HepG2 (cell line): Measurements from ENCODE around the gene MYOT. TPM values are rescaled to one million over a fixed set of nuclear protein-coding genes. Genes with fewer than 3 reads are reported as not detected.

Source experiments
- CHCHD3 ChIP-seq: sonication (generic); formaldehyde crosslinking; IDR thresholded peaks from 2 replicates; pipeline ENCODE4 v1.8.0; 2022; ENCODE audit warnings: mild to moderate bottlenecking, missing genetic modification reagents, moderate library complexity
- CHD4 ChIP-seq: fragments of 200-600 bp; sonication (generic); IDR thresholded peaks from 2 replicates; pipeline ENCODE4 v1.7.0; 2017; ENCODE audit warnings: mild to moderate bottlenecking, low read length, borderline replicate concordance
- GATA4 ChIP-seq: sonication (generic); IDR thresholded peaks from 2 replicates; pipeline ENCODE4 v1.6.1; 2016; ENCODE audit warnings: antibody characterized with exemption, low read depth, borderline replicate concordance
- GLI4 ChIP-seq: sonication (generic); formaldehyde crosslinking; IDR thresholded peaks from 2 replicates; pipeline ENCODE4 v1.5.1; 2020; ENCODE audit warnings: missing genetic modification reagents, mild to moderate bottlenecking, moderate library complexity, borderline replicate concordance
- HOXA9 ChIP-seq: sonication (generic); formaldehyde crosslinking; IDR thresholded peaks from 2 replicates; pipeline ENCODE4 v1.8.1; 2022; ENCODE audit warnings: missing genetic modification reagents, mild to moderate bottlenecking, moderate library complexity, borderline replicate concordance
- IKZF4 ChIP-seq: sonication (generic); formaldehyde crosslinking; IDR thresholded peaks from 2 replicates; pipeline ENCODE4 v1.5.1; 2020; ENCODE audit warnings: borderline replicate concordance, mild to moderate bottlenecking, low read depth, missing genetic modification reagents; ENCODE audit errors: not compliant biosample characterization
- MED1 ChIP-seq: sonication (generic); formaldehyde crosslinking; IDR thresholded peaks from 2 replicates; pipeline ENCODE4 v1.4.0; 2020; ENCODE audit warnings: missing genetic modification reagents
- MIXL1 ChIP-seq: IDR thresholded peaks from 2 replicates; pipeline ENCODE4 v1.6.1; 2016
- NR2F6 ChIP-seq, 2 experiments: IDR thresholded peaks; 2 replicates each; pipeline ENCODE4 v1.6.1; 2016; ENCODE audit warnings: antibody characterized with exemption in 1 of 2, mild to moderate bottlenecking in 1 of 2
- NR3C1 ChIP-seq: sonication (generic); formaldehyde crosslinking; IDR thresholded peaks from 2 replicates; pipeline ENCODE4 v1.4.0; 2020; ENCODE audit warnings: missing genetic modification reagents
- PHF20 ChIP-seq: sonication (generic); formaldehyde crosslinking; IDR thresholded peaks from 2 replicates; pipeline ENCODE4 v1.5.0; 2020; ENCODE audit warnings: mild to moderate bottlenecking, missing genetic modification reagents
- THAP11 ChIP-seq: IDR thresholded peaks from 2 replicates; pipeline ENCODE4 v1.6.1; 2016; ENCODE audit warnings: missing biosample characterization, missing genetic modification reagents
- TSC22D2 ChIP-seq: sonication (generic); formaldehyde crosslinking; IDR thresholded peaks from 2 replicates; pipeline ENCODE4 v1.5.1; 2020; ENCODE audit warnings: missing genetic modification reagents, mild to moderate bottlenecking, borderline replicate concordance
- ZNF510 ChIP-seq: sonication (generic); formaldehyde crosslinking; IDR thresholded peaks from 2 replicates; pipeline ENCODE4 v1.4.0; 2020; ENCODE audit warnings: low read depth, mild to moderate bottlenecking, missing genetic modification reagents
- ZNF543 ChIP-seq: sonication (generic); formaldehyde crosslinking; IDR thresholded peaks from 2 replicates; pipeline ENCODE4 v1.4.0; 2020; ENCODE audit warnings: mild to moderate bottlenecking, missing genetic modification reagents
- ZNF550 ChIP-seq: sonication (generic); formaldehyde crosslinking; IDR thresholded peaks from 2 replicates; pipeline ENCODE4 v1.4.0; 2020; ENCODE audit warnings: mild to moderate bottlenecking, missing genetic modification reagents, borderline replicate concordance
- ZNF572 ChIP-seq: sonication (generic); formaldehyde crosslinking; IDR thresholded peaks from 2 replicates; pipeline ENCODE4 v1.5.1; 2020; ENCODE audit warnings: mild to moderate bottlenecking, missing genetic modification reagents
- ZZZ3 ChIP-seq: sonication (generic); formaldehyde crosslinking; IDR thresholded peaks from 2 replicates; pipeline ENCODE4 v1.4.0; 2020; ENCODE audit warnings: missing genetic modification reagents, mild to moderate bottlenecking, borderline replicate concordance
- polyA plus RNA-seq, 8 experiments: library from polyadenylated mRNA; depleted of rRNA in 3 of 8; stranded (reverse) in 7 of 8; unstranded in 1 of 8; fragments of >200 nt; fragmentation: Illumina TruSeq in 4 of 8; extraction: Trizol in 4 of 8; gene quantifications; 2 replicates each; pipeline versions ENCODE4 v1.2.1 to v1.2.3, GENCODE V29; 2011 to 2016; ENCODE audit warnings: low read depth in 4 of 8, missing spikeins in 1 of 8, mixed read lengths in 1 of 8; ENCODE audit not compliant: insufficient read depth in 1 of 8
- total RNA-seq, 5 experiments: library from RNA; depleted of rRNA; stranded (reverse); fragments of >200 nt; fragmentation: Illumina TruSeq; extraction: Trizol; gene quantifications; 2 replicates each; pipeline ENCODE4 v1.2.3, GENCODE V29; 2016; ENCODE audit warnings: low read depth in 1 of 5
- TF ChIP-seq, protein P1 (sequence below): sonication (generic); formaldehyde crosslinking; IDR thresholded peaks from 2 replicates; pipeline ENCODE4 v1.5.1; 2020; ENCODE audit warnings: missing genetic modification reagents, mild to moderate bottlenecking, borderline replicate concordance
- TF ChIP-seq, protein P2 (sequence below): IDR thresholded peaks from 2 replicates; pipeline ENCODE4 v1.6.1; 2018; ENCODE audit warnings: missing genetic modification reagents
- TF ChIP-seq, protein P3 (sequence below): sonication (generic); formaldehyde crosslinking; conservative IDR thresholded peaks from 2 replicates; pipeline ENCODE4 v1.8.0; 2022; ENCODE audit warnings: mild to moderate bottlenecking, moderate library complexity, missing genetic modification reagents
- TF ChIP-seq, protein P4 (sequence below): sonication (generic); formaldehyde crosslinking; IDR thresholded peaks from 2 replicates; pipeline ENCODE4 v1.4.0; 2020; ENCODE audit warnings: missing genetic modification reagents, mild to moderate bottlenecking, borderline replicate concordance

Gene MYOT
- total and polyA plus RNA-seq, 2 of the 13 experiments (the other 11 are each of a cell fraction or from before 2014, with no cell fraction given), result not detected

DNA sequence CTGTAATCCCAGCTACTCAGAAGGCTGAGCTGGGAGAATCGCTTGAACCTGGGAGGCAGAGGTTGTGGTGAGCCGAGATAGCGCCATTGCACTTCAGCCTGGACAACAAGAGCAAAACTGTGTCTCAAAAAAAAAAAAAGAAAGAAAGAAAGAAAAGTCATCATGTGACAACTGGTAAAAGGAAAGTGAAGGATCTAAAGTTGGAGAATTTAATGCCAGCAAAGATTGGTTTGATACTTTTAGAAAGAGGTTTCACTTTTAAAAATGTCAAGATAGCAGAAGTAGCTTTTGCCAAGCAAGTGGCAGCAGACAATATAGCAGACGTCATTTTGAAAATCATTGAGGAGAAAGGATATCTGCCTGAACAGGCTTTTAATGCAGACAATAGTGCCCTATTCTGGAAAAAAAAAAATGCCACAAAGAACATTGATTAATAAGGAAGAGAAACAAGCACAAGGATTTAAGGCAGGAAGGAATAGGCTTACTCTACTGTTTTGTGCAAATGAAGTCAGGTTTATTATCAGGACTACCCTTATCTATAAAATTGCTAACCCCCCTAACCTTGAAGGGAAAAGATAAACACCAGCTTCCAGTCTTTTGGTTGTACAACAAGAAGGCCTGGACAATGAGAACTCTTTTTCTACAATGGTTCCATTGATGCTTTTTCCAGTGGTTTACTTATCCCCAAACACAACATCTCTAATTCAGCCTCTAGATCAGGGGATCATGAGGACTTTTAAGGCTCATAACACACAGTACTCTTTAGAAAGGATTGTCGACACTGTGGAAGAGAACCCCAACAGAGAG lies 33.6 kb downstream of the MYOT start (continued):
- TF ChIP-seq NR3C1 (CRISPR knock-in tag) (no peak), MIXL1 (CRISPR knock-in tag) (no peak), GLI4 (CRISPR knock-in tag) (no peak), ZNF550 (no peak), THAP11 (CRISPR knock-in tag) (0 out of 2 replicates have a peak, but pooled peaks have one; percentile 15), ZNF510 (CRISPR knock-in tag) (no peak), ZNF572 (no peak), CHD4 (no peak), HOXA9 (CRISPR knock-in tag) (no peak), NR2F6 (IDR thresholded peaks at IDR 0.05) (0 out of 2 replicates have a peak, but pooled peaks have one; percentile 21), NR2F6 (CRISPR knock-in tag; IDR thresholded peaks at IDR 0.05) (peak; percentile 39; the same call in 1 of the 2 replicates), TSC22D2 (CRISPR knock-in tag) (no peak), ZNF543 (no peak), ZZZ3 (no peak), PHF20 (CRISPR knock-in tag) (no peak), CHCHD3 (no peak), GATA4 (peak; percentile 64; the same call in 1 of the 2 replicates), MED1 (CRISPR knock-in tag) (0 out of 2 replicates have a peak, but pooled peaks have one; percentile 26), IKZF4 (CRISPR knock-in tag) (no peak)
- TF ChIP-seq, protein P1, sequence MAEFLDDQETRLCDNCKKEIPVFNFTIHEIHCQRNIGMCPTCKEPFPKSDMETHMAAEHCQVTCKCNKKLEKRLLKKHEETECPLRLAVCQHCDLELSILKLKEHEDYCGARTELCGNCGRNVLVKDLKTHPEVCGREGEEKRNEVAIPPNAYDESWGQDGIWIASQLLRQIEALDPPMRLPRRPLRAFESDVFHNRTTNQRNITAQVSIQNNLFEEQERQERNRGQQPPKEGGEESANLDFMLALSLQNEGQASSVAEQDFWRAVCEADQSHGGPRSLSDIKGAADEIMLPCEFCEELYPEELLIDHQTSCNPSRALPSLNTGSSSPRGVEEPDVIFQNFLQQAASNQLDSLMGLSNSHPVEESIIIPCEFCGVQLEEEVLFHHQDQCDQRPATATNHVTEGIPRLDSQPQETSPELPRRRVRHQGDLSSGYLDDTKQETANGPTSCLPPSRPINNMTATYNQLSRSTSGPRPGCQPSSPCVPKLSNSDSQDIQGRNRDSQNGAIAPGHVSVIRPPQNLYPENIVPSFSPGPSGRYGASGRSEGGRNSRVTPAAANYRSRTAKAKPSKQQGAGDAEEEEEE, result no peak
- TF ChIP-seq, protein P2, sequence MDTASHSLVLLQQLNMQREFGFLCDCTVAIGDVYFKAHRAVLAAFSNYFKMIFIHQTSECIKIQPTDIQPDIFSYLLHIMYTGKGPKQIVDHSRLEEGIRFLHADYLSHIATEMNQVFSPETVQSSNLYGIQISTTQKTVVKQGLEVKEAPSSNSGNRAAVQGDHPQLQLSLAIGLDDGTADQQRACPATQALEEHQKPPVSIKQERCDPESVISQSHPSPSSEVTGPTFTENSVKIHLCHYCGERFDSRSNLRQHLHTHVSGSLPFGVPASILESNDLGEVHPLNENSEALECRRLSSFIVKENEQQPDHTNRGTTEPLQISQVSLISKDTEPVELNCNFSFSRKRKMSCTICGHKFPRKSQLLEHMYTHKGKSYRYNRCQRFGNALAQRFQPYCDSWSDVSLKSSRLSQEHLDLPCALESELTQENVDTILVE (CRISPR knock-in tag), result no peak
- TF ChIP-seq, protein P3, sequence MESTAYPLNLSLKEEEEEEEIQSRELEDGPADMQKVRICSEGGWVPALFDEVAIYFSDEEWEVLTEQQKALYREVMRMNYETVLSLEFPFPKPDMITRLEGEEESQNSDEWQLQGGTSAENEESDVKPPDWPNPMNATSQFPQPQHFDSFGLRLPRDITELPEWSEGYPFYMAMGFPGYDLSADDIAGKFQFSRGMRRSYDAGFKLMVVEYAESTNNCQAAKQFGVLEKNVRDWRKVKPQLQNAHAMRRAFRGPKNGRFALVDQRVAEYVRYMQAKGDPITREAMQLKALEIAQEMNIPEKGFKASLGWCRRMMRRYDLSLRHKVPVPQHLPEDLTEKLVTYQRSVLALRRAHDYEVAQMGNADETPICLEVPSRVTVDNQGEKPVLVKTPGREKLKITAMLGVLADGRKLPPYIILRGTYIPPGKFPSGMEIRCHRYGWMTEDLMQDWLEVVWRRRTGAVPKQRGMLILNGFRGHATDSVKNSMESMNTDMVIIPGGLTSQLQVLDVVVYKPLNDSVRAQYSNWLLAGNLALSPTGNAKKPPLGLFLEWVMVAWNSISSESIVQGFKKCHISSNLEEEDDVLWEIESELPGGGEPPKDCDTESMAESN (CRISPR knock-in tag), result no peak
- TF ChIP-seq, protein P4, sequence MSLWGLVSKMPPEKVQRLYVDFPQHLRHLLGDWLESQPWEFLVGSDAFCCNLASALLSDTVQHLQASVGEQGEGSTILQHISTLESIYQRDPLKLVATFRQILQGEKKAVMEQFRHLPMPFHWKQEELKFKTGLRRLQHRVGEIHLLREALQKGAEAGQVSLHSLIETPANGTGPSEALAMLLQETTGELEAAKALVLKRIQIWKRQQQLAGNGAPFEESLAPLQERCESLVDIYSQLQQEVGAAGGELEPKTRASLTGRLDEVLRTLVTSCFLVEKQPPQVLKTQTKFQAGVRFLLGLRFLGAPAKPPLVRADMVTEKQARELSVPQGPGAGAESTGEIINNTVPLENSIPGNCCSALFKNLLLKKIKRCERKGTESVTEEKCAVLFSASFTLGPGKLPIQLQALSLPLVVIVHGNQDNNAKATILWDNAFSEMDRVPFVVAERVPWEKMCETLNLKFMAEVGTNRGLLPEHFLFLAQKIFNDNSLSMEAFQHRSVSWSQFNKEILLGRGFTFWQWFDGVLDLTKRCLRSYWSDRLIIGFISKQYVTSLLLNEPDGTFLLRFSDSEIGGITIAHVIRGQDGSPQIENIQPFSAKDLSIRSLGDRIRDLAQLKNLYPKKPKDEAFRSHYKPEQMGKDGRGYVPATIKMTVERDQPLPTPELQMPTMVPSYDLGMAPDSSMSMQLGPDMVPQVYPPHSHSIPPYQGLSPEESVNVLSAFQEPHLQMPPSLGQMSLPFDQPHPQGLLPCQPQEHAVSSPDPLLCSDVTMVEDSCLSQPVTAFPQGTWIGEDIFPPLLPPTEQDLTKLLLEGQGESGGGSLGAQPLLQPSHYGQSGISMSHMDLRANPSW (CRISPR knock-in tag), result no peak
